Activated CD4-positive, alpha-beta T cell treated with anti-CD3 and anti-CD28 coated beads, Interleukin-2, amount 50 U/mL, for 24 hours (primary cell): ENCODE results near the gene CTSD.
"Not testable (repeated sequence)": the region's sequence is repeated elsewhere in the genome, so short reads cannot be mapped to it uniquely, and the experiment has no call there.

Source experiments
- DNase-seq, 2 donors: peaks; one replicate each; pipeline ENCODE4 v3.0.0-alpha.2; 2020; ENCODE audit warnings: low read depth in 1 of 2, low spot score in 1 of 2

CTSD gene

DNA sequence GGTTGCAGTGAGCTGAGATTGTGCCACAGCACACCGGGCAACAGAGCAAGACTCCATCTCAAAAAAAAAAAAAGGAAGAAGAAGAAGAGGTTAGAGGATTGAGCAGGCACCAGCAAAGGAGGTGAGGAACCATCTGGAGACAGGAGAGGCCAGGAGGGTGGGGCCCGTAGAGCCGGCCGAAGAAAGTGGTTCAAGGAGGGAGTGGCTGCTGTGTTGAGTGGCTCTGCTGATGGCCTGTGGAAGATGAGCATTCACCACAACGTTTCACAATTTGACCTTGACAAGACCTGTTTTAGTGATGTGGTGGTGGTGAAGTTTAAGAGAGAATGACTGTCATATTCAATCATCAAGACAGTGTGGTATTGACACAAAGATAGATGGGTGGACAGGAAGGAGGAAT is 6.8 kb upstream of the CTSD start:
- DNase-seq: no peak

DNA sequence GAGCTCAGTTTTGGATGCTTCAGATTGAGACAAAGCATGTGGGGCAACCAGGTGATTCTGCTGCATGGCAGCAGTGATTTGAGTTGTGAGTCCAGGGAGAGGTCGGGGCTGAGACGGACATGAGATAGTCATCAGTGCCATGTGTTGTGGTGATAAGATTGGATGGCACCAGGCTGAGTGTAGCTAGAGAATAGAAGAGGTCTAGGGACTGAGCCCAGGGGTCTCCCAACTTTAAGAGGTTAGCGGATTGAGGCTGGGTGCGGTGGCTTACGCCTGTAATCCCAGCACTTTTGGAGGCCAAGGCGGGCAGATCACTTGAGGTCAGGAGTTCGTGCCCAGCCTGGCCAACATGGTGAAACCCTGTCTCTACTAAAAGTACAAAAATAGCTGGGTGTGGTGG is 6.3 kb upstream of the CTSD start:
- no peak for DNase-seq

DNA sequence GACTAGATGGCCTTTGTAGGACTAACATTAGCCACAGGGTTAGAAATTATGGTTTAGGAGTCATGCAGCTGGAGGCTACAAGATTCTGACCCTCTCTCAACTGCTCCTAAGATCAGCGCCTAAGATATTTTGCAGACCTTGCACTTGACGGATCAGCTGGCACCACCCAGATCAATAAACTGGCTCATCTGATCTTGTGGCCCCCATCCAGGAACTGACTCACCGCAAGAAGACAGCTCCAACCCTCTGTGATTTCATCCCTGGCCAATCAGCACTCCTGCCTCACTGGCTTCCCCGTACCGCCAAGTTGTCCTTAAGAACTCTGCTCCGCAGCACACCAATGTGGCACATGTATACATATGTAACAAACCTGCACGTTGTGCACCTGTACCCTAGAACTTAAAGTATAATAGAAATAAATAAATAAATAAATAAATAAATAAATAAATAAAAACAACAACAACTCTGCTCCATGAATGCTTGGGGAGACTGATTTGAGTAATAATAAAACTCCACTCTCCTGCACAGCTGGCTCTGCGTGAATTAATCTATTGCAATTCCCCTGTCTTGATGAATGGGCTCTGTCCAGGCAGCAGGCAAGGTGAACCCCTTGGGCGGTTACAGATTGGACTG is 5.7 kb upstream of the CTSD start:
- not testable (repeated sequence) for DNase-seq

DNA sequence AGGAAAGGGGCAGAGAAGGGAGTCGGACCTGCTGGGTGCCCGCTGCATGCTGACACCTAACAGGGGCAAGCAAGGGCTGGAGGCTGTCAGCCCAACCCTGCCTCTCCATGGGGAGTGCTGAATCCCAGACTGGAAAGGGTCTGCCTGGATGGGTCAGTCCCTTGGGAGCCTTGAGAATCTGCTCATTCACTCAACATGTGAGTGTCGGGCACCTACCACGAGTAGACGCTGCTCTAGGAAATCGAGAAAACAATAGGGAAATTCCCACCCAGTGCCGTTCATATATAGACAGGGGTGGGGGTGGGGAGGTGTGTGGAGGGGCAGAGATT is 4.4 kb upstream of the CTSD start:
- no peak for DNase-seq

DNA sequence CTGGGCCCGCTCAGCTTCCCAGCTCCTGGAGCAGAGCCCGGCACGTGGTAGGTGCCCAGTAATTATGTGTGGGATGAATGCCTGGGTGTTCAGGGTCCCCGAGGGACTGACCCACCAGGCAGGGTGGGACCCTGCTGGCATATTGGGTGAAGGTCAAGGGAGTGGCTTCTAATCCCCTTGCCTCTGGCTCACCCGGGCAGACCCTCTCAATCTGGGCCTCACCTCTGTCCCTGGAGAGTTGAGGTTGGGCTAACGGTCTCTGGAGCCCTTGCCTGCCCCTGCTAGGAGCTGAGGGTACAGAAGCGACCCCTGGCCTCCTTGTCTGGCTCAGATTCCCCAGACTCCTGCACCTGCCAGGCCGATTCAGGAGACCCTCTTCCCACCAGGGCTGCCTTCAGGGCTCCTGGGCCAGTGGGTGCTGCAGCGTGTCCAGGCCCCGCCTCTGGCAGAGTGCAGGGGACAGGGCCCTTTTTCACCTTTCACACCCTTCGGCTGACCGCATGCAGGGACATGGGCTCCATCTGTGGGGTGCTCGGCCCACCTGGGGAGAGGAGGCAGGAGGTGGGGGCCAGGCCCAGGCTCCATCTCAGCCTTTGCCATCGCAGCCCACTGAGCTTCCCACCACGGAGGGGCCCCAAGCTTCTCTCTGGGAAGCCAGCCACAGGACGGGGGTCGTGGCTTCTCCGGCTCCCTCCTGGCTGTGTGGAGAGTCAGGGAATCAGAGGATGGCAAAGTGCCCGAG is 3.8 kb upstream of the CTSD start:
- no peak for DNase-seq

DNA sequence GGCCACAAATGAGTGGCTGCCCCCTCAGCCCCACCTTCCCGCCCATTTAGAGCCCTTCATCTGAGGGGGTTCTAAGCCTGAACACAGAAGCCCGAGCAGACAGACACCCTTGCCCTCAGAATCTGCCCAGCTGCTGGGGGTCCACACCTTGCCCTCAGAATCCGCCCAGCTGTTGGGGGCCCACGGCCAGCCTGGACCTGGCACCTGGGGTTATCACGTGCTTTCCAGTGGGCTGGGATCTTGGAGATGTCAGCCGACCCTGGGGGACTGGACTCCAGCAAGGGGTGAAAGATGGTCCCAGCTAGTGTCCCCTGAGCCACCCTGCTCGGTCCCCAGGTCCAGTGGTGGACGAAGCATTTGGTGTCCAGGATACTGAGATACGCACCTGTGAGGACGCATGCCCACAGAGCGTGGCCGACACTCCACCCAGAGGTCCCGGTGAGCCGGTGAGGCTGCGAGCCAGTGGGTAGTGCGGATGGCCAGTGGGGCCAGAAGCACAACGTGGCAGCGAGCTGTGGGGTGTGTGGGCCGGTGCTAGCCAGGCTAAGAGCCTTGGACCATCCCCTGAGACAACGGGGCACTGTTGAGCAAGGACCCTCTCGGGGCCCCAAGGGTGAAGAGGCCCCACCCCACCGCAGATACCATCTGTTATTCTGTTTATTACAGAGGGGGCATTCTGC is 3.1 kb upstream of the CTSD start:
- DNase-seq: no peak

DNA sequence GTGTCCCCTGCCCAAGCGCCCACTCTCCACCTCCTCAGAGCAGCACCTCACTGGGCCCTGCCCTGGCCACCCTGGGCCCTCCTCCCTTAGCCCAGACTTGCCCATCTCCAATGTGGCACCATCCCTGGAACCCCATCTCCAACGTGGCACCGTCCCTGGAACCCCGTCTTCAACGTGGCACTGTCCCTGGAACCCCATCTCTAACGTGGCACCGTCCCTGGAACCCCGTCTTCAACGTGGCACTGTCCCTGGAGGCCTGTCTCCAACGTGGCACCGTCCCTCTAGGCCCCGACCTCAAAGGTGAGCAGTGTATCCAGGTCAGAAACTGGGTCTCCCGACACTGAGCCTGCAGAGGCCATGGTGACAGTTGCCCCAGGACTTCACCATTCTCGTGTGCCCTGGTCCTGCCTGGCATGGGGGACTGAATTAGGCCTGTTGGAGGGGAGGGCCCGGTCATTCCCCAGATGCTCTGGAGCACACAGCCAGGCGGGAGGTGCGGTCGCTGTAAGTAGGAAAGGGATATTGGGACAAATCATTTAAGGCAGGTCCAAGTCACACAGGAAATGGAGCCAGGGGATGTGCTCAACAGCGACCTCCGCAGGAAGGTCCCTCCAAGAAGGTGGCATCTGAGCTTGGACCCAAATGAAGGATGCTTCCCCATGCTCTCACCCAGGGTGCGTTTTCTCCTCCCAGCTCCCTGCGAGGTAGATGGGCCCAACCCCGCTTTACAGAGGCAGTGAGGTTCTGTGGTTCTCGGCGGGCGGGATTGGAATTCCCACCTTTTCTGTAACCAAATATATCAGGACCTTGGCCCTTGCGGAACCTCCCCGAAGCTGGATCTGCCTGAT is 2.4 kb upstream of the CTSD start:
- no peak for DNase-seq

DNA sequence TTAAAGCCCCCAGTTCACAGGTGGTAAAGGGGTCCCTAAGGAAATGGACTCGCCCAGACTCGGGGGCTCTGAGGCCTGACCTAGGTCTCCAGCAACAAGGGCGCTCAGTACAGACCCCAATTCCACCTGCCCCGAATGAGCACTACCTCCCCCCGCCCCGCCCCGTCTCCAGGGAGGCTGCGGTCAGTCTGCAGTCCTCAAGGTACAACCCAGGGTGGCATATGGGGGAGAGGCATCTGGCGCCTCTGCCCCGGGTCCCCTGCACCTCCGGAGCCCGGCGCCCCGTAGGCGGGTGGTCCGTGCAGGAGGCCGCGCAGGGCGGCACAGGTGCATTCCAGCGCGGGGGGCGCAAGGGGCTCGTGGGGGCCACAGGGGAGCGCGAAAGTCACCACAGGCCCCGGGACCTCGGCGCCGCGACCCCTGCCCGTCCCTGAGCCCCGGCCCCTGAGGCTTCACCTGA is 361 bp downstream of the CTSD start:
- no peak for DNase-seq

DNA sequence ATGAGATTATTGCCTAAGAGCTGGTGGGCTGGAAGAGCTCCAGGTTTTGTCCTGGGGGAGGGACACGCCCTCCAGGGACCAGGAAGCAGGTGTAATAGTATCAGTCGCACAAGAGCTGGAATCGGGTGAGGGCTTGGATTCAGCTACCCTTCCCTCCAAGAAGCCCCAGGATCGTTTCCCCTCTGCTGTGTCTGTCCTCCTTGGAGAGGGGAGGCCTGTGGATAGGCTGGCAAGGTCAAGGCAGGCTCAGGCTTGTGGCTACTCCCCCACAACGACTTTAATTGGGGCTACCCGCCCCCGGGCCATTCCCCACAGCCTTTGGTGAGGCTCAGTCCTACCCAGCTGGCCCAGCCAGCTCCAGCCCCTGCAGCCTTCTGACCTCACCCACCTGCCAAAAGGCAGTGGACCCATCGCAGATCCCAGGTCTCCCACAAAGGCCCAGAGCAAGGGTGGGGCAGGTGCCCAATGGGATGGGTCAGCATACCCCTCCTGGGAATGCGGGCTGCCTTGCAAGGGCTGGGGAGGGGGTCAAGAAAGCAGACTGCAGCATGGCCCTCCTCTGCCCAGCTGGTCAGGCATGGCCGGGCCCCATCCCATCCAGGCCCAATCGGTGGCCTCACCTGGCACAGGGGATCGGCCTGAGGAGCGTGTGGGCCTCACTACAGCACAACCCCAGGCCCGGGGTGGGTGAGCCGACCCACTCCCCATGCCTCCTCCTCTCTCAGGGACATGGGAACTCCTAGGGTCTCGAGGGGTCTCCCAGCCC is 1.0 kb downstream of the CTSD start:
- no peak for DNase-seq

DNA sequence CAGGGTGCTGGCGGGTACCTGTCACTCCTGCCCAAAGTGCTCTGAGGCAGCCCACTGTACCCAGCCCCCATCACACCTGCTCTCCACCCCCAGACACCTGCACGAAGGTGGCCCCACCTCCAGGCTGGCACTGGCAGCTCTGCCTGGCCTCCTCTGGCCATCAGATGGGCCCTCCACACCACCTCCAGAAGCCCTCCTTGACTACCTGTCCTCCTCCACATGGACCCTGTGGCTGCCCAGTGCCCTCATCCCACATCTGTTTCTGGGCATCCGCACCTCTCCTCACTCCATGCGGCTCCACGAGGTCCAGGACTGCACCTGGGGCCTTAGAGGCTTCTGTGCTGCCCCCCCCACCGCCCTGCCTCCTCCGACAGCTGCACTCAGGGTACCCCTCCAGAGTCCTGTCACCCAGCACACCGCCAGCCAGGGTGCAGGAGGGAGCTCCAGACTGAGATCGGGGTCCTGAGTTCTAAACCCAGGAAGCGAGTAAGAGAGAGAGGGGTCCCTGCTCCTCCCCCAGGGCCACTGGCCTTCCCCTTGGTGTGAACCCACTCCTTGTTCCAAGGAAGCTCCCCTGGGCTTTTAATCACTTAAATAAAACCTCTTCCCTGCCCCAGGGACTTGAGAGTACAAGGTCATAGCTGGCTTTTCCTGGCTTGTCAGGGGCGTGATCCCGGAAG is 1.7 kb downstream of the CTSD start:
- no peak for DNase-seq

DNA sequence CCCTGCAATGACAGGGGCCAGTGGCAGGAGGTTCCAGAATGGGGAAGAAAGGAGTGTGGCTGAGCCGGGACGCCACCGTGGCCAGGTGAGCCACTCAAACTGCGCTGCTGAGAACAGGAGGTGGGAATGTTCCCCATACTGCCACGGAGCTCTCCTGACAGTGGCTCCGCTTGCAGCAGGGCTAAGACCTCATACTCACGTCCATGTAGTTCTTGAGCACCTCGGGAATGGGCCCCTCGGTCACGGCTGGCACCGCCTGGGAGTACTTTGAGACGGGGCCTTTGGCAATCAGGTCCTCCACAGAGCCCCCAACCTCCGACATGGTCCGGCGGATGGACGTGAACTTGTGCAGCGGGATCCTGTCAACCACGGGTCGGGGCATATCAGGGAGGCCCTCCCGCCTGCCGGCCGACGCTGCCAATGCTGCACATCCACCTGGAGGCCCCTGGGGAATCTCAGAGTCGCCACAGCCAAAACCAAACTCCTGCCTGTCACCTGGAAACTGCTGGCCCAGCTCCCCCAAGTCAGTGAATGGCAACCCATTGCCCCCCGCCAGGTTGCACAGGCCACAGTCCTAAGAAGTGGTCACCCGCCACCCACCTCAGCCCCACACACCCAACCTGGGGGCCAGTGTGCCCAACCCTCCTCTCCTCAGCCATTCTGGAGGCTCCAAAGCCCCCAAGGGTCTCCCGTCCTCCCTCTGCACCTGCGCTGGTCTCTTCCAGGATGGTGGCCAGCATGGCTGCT is 2.4 kb downstream of the CTSD start:
- no peak for DNase-seq

DNA sequence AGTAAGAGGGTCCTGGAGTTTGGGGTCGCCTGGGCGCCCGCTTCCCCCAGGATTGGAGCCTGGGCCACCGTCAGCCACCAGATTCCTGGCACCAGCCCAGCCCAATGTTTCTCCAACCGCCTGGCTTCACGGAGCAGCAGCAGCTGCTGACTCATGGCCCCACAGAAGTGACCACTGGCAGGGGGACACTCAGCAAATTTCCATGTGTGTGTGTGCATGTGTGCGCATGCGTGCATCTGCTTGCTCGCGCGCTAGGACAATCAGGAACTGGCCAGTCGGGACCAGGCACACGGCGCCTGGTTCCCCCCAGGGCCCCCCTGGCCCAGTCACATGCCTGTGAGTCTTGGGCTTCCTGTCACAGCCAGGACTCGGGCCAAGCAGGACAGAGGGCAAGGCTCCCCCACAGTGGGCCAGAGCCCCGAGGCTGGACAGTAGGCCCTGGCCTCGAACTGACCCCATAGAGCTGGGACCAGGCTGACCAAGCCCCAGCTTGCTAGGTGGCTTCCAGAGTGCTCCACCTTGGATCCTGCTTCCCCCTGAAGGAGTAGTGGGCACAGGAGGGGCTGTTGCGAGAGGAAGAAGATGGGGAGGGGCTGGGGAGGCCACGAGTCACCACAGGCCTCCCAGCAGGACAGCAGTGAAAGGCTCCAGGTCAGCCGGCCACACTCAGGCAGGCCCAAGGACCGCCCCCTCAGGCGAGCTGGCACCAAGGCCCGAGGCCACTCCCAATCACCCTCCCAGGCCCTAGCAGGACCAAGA is 3.2 kb downstream of the CTSD start:
- no peak for DNase-seq

DNA sequence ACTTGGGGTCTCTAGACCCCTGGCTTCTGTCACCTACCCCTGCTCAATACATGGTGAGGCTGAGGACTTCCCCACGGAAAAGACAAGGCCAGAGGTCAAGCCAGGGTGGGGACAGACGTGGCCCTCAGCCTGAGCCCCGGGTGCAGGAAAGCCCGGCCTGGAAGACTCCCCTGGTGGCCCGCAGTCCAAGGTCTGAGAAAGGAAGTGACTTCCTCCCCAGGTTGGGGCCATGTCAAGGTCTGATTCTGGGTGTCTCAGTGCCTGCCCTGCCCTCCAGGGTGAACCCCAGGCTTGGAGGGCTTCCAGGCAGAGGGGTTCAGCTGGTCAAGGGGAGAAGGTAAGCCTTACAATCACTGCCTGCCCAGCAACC is 3.9 kb downstream of the CTSD start:
- no peak for DNase-seq

DNA sequence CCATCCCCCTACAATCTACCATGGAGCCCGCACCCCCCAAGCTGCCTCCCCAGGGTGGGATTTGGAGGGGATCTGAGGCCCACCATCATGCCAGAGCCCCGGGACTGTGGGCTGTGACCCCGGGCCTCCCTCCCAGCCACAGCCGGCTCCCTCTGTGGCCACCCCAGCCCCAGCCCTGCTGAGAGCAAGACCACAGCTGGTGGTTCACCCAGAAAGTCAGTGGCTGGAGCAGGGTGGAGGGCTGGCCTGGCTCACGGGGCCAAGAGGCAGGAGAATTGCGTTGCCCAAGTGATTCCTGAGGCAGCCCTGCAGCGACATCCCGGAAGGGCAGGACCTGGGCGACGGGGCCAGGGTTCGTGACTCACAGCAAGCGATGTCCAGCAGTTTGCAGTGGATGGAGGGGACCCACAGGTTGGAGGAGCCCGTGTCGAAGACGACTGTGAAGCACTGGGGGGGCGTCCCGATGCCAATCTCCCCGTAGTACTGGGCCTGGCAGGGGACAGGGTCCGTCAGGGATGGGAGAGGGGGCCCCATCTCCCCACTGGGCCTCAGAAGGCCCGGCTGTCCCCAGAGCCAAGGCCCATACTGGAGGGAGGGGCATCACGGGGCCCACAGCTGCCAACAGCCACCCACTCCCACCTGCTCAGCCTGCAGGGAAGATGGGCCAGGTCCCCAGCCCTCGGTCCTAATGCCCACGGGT is 4.4 kb downstream of the CTSD start:
- DNase-seq: no peak

DNA sequence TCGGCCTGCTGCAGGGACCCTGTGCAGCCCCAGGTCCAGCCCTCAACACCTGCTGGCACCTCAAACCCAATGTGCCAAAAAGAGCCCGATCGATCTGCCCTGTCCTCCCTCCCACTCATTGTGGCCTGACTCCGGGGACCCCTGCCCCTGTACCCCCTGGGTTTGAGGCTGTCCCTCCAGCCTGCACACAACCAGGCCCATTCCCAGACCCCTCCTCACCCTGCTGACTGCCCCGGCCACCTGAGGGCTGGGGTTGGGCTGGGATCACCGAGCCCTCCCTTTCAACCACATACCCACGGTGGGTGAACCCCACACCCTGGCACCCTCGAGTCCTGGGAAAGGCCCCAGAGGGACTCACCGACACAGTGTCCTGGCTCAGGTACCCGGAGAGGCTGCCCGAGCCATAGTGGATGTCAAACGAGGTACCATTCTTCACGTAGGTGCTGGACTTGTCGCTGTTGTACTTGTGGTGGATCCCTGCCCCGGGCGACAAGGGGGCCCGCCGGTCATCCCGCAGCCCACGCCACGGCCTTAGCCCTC is 5.0 kb downstream of the CTSD start:
- no peak for DNase-seq

DNA sequence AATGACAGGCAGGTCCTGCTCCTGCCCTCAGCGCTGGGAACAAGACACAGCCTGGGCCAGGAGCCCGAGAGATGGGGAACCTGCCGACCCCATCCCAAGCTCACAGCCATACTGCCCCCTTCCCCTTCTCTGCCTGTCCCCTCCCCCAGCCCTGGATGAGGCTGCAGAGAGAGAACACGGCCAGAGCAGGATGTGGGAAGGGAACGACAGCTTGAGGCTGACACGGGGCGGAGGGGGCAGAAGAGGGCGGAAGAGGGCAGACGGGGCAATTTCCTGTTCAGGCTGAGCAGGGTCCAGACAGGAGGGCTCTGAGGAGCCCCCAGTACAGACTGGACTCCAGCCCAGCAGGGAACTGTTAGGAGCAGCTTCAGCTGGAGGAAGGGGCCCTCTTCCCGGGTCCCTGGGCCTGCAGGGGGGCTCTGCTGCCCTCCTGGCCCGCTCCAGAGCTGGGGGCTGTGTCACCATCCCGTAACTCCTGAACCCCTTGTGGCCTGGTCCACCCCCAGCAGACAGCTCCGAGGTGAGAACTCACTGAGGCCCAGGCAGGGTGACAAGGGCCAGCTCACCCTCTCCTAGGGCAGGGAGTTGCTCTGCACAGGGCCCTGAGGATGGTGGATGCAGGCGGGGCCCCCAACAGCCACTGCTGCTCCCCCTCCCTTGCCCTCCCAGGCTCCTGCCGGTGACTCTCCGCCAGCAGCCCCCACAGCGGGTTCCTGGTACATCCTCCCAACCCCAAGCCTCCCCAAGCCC is 5.7 kb downstream of the CTSD start:
- peak in 1 of 2 donors; percentile 33 for DNase-seq
